ENCODE measurements around the gene HOTAIR. TPM values are rescaled to one million over a fixed set of nuclear protein-coding genes. Genes with fewer than 3 reads are reported as not detected.

HOTAIR gene
- total RNA-seq, 1 donor from 2014 or later, result 1.4 TPM

DNA sequence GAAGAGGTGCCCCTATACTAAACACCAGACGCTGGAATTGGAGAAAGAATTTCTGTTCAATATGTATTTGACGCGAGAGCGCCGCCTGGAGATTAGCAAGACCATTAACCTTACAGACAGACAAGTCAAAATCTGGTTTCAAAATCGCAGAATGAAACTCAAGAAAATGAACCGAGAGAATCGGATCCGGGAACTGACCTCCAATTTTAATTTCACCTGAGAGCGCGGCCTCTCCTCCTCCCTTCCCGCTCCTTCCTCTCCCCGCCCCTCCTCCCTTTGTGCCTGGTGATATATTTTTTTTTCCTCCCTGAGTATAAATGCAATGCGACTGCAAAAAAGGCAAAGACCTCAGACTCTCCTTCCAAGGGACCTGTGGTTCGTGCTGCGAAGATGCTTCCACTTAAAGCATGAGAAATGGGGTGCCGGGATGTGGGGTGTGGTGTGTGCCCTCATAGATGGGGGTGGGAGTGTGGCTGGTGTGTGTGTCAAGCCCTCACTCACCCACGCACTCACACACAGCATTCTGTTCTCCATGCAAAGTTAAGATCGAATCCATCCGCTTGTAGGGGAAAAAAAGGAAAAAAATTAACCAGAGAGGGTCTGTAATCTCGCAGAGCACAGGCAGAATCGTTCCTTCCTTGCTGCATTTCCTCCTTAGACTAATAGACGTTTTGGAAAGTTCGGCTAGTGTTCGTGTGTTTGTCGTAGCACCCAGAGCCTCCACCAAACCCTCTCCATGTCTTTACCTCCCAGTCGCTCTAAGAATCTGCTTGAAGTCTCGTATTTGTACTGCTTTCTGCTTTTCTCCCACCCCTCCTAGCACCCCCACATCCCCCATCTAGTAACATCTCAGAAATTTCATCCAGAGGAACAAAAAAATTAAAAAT is 14.7 kb upstream of the HOTAIR start:
- H3K4me3 Mint-ChIP-seq (ENCODE audit: unreplicated experiment), result peak overlapping the region; percentile 60
- H3K4me1 Mint-ChIP-seq (ENCODE audit: unreplicated experiment), result peaks cover 55% of the 10 kb centered on the region
- no peak overlapping the region for H3K27ac Mint-ChIP-seq (ENCODE audit: unreplicated experiment)
- H3K36me3 Mint-ChIP-seq (ENCODE audit: low read depth, unreplicated experiment), result peaks cover 4% of the 10 kb centered on the region
- TF ChIP-seq, protein P1, sequence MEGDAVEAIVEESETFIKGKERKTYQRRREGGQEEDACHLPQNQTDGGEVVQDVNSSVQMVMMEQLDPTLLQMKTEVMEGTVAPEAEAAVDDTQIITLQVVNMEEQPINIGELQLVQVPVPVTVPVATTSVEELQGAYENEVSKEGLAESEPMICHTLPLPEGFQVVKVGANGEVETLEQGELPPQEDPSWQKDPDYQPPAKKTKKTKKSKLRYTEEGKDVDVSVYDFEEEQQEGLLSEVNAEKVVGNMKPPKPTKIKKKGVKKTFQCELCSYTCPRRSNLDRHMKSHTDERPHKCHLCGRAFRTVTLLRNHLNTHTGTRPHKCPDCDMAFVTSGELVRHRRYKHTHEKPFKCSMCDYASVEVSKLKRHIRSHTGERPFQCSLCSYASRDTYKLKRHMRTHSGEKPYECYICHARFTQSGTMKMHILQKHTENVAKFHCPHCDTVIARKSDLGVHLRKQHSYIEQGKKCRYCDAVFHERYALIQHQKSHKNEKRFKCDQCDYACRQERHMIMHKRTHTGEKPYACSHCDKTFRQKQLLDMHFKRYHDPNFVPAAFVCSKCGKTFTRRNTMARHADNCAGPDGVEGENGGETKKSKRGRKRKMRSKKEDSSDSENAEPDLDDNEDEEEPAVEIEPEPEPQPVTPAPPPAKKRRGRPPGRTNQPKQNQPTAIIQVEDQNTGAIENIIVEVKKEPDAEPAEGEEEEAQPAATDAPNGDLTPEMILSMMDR (IDR thresholded peaks at IDR 0.05; ENCODE audit: unreplicated experiment), result peak; percentile 38
- no peaks in the 10 kb centered on the region for H3K9me3 Mint-ChIP-seq (ENCODE audit: unreplicated experiment)
- no peak for DNase-seq (ENCODE audit: low spot score)
- peaks cover 47% of the 10 kb centered on the region for H3K27me3 Mint-ChIP-seq (ENCODE audit: unreplicated experiment)

DNA sequence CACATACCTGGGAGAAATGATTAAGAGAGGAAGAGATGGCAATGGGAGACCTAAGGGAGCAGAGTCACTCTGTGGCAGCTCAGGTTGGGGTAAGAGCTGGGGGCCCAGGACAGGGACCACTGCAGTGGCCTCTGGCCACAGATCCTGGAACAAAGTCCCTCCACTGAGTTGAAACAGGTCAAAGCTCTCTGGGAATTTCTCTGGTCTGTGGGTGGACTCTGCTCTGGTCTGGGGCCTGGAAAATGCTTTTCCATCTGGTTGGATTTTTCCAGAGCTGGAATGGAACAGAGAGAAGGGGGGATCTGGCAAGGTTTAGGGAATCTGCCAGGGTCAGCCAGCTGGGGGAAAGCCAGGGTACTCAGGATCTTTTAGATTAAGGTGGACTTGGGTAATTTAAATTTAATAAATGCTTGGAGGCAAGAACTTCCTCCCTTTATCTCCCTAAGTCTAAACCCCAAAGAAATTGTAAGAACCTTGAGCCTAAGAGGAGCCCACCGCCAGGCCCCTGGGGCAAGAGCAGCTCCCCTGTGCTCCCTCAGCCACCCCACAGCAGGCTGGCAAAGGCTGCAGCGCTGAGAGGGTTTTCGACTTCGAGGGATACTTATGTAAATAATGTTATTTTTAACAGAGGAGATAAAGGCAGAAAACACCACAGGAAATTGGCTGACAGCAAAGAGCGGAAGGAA is 13.9 kb upstream of the HOTAIR start:
- Mint-ChIP-seq H3K9me3 (ENCODE audit: unreplicated experiment) (no peaks in the 10 kb centered on the region), H3K4me1 (ENCODE audit: unreplicated experiment) (peaks cover 55% of the 10 kb centered on the region), H3K4me3 (ENCODE audit: unreplicated experiment) (peak overlapping the region; percentile 60), H3K27me3 (ENCODE audit: unreplicated experiment) (peaks cover 39% of the 10 kb centered on the region), H3K27ac (ENCODE audit: unreplicated experiment) (no peak overlapping the region), H3K36me3 (ENCODE audit: low read depth, unreplicated experiment) (peaks cover 4% of the 10 kb centered on the region)
- TF ChIP-seq, protein P1 (IDR thresholded peaks at IDR 0.05; ENCODE audit: unreplicated experiment), result no peak
- no peak for DNase-seq (ENCODE audit: low spot score)

DNA sequence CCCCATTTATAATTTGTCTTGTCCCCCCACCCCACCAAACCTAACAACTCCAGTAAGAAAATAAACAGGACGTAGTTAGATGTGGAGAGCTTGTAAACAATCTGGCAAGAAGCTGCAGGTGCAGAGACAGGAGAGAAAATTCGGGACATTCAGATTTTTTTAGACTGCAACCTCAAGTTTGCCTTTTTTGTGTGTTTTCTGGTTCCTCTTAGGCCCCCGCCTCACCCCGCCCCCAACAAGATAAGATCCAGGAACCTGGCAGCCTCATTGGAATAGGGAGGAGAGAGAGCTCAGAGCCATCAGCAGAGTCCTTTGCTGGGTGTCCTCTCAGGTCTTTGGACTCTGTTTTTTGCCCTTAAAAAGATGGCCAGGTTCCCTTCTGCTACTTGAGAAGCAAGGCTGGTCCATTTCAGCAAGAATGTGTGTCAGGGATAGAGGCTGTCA is 13.1 kb upstream of the HOTAIR start:
- H3K27me3 Mint-ChIP-seq (ENCODE audit: unreplicated experiment), result peaks cover 42% of the 10 kb centered on the region
- TF ChIP-seq, protein P1 (IDR thresholded peaks at IDR 0.05; ENCODE audit: unreplicated experiment), result no peak
- H3K27ac Mint-ChIP-seq (ENCODE audit: unreplicated experiment), result no peak overlapping the region
- peaks cover 62% of the 10 kb centered on the region for H3K4me1 Mint-ChIP-seq (ENCODE audit: unreplicated experiment)
- H3K4me3 Mint-ChIP-seq (ENCODE audit: unreplicated experiment), result no peak overlapping the region
- no peak for DNase-seq (ENCODE audit: low spot score)
- no peaks in the 10 kb centered on the region for H3K9me3 Mint-ChIP-seq (ENCODE audit: unreplicated experiment)
- H3K36me3 Mint-ChIP-seq (ENCODE audit: low read depth, unreplicated experiment), result peaks cover 4% of the 10 kb centered on the region

DNA sequence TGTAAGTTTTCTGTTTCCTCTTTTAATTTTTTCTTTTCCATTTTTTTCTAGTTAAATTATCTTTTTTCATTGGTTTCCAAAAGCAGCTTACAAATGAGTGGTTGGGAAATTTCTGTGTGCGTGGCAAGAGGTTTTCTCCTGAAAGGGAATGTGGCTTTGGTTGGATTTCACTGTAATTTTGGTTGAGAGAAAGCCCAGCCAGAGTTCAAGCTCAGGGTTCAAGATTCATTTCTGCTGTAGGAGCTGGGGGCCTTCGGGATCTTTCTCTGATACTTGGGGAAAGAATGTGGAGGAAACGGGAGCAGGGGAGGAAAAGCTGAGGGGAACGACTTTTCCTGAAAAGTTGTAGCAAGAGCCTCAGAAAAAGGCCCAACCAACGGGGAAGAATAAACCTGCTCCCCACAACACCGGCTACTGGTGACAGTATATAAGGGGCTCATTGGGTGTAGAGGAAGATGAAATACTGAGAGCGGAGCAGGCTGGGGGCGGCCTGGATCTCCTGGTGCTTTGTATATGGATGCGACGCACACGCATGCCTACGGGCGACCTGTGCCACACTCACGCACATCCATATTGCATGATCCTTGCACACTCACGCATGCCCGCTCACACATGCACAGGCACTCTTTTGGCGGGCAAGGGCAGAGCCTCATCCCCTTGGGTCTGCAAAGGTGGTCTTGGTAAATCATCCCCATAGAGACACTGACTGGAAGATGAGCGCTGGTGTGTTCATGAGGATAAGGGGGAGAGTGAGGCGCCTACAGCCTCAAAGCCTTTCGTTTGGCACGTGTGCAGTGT is 12.1 kb upstream of the HOTAIR start:
- peaks cover 4% of the 10 kb centered on the region for H3K36me3 Mint-ChIP-seq (ENCODE audit: low read depth, unreplicated experiment)
- no peak for DNase-seq (ENCODE audit: low spot score)
- H3K9me3 Mint-ChIP-seq (ENCODE audit: unreplicated experiment), result no peaks in the 10 kb centered on the region
- H3K4me3 Mint-ChIP-seq (ENCODE audit: unreplicated experiment), result no peak overlapping the region
- peaks cover 42% of the 10 kb centered on the region for H3K27me3 Mint-ChIP-seq (ENCODE audit: unreplicated experiment)
- TF ChIP-seq, protein P1 (IDR thresholded peaks at IDR 0.05; ENCODE audit: unreplicated experiment), result no peak
- peaks cover 68% of the 10 kb centered on the region for H3K4me1 Mint-ChIP-seq (ENCODE audit: unreplicated experiment)
- H3K27ac Mint-ChIP-seq (ENCODE audit: unreplicated experiment), result no peak overlapping the region
